ENCODE data around the gene LRIT2.

The LRIT2 gene

GRCh38 chr10:84241185-84241790, 15.9 kb upstream of the LRIT2 start, which contains the start of gene LRIT1:
TSS of gene LRIT1 (minus strand) at chr10:84241546. CDS start at chr10:84241439, 107 bp downstream.
- DNase-seq, result no peak

DNA sequence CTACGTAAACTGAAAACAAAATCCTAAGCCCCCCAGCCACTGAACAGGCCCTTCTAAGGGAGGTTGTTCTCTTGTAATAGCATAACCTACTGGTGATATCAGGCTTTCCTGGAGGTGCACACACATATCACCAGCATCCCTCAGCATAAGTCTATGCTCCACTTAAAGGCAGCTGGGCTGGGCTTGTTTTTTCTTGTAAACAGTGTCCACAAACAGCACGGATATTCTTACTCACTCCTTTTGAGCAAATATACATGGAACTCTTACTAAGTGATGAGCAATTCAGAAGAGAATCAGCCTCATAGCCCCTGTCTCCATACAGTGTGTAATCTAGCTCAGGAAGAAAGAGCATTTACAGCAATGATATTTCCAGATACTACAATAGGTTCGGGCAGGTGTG, 13.6 kb upstream of the LRIT2 start:
- no peak for DNase-seq

GRCh38 chr10:84237199-84238051, 12.1 kb upstream of the LRIT2 start:
- no peak for DNase-seq

- DNase-seq, result no peak
Observed at GRCh38 chr10:84236807-84237198, 11.5 kb upstream of the LRIT2 start.

- DNase-seq, result no peak
Observed at GRCh38 chr10:84235096-84235495, 9.8 kb upstream of the LRIT2 start.

- DNase-seq, result no peak
Observed at GRCh38 chr10:84234479-84234878, 9.1 kb upstream of the LRIT2 start.

- DNase-seq, result no peak
Observed at GRCh38 chr10:84233940-84234339, 8.6 kb upstream of the LRIT2 start.

DNA sequence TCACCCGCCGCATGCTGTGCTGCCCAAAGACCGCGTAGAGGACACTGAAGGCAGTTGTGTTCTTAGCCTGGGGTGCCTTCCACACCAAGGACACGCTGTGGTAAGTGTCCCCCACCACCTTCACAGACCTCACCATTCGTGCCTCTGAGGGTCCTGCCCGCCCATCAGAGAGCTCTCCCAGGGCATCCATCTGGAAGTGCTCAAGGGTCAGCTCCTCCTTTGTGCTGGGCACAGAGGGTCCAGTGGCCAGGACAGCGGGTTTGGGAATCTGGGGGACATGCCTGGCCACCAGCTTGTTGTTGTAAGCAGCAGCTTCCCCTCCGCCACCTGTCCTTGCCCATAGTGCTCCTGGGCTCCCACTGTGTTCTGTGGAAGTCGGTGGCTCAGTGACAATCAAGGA, 7.0 kb upstream of the LRIT2 start:
- no peak for DNase-seq

GRCh38 chr10:84230359-84230758, 5.0 kb upstream of the LRIT2 start:
- no peak for DNase-seq

DNA sequence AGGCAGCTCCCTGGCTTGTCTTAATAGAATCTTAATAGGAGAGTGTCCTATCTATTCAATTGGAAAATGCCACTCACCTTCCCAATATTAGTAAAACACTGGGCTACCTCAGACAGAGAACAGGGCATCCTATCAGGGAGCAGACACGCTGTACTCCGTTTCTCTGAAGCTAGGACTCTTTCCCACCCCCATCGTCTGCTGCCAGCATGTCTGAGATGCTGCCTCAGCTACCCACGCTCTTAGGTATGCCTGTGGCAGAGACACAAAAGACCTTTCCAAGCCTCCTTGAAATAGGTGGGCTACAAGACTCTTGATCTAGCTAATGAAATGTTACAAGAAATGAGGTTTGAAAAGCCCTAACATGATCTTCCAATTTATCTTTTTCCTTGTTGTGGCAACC, 2.5 kb upstream of the LRIT2 start:
- no peak for DNase-seq

- no peak for DNase-seq
Observed at GRCh38 chr10:84226616-84227015, 1.3 kb upstream of the LRIT2 start.

- DNase-seq, result no peak
Observed at GRCh38 chr10:84224411-84225028, 824 bp downstream of the LRIT2 start.

- DNase-seq, result no peak
Observed at GRCh38 chr10:84221916-84222315, 3.4 kb downstream of the LRIT2 start.

DNA sequence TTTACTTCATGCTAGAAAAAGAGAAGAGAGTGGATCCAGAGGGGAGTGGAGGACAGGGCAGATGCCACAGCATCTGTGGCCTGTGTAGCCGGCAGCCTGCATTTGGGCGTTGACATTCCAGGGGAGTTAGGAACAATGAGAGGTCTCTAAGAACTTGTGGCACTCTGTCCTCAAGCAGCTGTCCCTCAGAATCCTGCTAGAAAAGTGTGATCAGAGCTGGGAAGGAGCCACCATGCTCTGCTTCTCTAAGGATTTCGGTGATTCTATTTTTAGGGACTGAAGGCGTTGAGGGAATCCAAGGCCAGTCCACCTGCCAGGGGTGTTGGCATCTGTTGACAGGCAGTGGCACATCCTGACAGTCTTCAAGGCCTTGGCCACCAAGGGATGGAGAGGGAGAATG, 7.6 kb downstream of the LRIT2 start:
- DNase-seq, result no peak

DNA sequence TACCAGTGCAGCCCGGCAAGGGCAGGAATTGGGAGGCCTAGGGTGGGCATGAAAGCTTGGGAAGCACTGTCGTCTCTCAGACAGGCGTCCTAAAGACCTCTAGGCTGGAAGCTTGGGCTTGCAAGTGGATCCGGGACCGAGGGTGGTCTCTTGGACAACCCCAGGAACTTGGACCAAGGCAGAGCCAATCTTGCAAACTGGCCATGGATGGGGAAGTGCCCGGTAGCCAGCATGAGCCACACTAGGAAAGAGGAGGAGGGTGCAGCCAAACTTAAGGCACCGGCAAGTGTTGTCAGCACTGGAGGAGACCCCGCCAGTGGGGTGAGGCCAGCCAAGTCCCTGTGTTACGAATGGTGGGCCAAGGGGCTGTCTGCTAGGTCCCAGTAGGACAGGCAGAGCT, 8.5 kb downstream of the LRIT2 start:
- DNase-seq, result no peak

GRCh38 chr10:84214612-84215235, 10.6 kb downstream of the LRIT2 start:
- DNase-seq, result peak; percentile 44

DNA sequence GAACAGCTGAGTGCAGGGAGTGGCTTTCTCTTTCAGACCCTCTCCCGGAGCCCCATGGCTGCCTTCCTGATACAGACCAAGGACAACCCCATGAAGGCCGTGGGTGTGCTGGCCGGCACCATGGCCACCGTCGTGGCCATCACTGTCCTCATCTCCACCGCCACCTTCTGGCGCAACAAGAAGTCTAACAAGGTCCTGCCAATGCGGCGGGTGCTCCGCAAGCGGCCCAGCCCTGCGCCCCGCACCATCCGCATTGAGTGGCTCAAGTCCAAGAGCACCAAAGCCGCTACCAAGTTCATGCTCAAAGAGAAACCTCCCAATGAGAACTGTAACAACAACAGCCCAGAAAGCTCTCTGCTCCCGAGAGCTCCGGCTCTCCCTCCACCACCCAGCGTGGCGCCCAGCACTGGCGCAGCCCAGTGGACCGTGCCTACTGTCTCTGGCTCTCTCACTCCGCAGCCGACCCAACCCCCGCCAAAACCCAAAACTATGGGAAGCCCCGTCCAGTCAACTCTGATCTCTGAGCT, 11.2 kb downstream of the LRIT2 start:
- DNase-seq, result no peak

GRCh38 chr10:84213076-84213475, 12.3 kb downstream of the LRIT2 start:
- no peak for DNase-seq

DNA sequence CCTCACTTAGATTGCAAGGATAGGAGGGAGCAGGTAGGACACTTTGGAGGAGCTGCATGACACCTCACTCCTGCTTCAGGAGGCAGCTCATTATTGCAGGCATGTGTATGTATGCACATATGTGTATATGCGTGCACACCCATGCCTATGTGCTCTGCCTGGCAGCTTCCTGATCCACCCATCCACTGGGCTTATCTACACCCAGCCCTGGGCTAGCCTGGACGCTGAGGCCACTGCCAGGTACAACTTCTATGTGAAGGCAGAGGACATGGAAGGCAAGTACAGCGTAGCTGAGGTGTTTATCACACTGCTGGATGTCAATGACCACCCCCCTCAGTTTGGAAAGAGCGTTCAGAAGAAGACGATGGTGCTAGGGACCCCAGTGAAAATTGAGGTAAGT, 13.3 kb downstream of the LRIT2 start:
- DNase-seq, result no peak

DNA sequence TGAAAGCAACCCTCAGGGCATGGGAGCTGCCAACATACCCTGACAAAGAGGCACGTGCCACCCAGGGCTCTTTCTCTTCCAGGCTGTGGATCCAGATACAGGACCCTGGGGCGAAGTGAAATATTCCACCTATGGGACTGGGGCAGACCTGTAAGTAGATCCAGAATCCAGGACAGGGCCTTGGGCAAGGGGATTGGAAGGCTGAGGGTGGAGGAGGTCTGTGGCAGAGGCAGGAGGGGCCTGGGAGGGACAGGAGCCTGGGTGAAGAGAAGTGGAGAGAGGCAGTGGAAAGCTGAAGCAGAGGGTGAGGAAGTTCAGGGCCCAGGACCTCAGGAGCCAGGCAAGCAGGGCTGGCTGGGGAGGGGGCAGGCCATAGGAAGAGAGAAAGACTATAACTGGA, 13.8 kb downstream of the LRIT2 start:
- no peak for DNase-seq

DNA sequence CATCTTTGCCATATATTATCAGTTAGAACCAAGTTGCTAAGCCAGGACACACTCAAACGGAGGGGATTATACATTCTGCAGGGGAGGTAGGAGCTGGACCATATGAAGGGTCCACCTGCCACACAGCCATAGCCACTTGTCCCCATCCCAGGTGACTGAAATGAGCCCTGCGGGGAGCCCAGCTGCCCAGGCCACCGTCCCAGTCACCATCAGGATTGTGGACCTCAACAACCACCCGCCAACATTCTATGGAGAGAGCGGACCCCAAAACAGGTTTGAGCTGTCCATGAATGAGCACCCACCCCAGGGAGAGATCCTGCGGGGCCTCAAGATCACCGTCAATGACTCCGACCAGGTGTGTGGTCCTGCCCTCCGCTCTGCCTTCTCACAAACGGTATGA, 17.3 kb downstream of the LRIT2 start:
- DNase-seq, result no peak

GRCh38 chr10:84205853-84206525, 19.4 kb downstream of the LRIT2 start:
- no peak for DNase-seq

Data from CD4-positive, alpha-beta T cell treated with Interleukin-17A for 1 hour (primary cell).